OCI-LY3 (cell line): ENCODE measurements around the gene MUSK.

ENCODE experiments used
- H2AFZ ChIP-seq: fragments of 200-600, 300-600 bp; shearing (Covaris generic); 2 replicates; pipeline ENCODE4 v1.6.0; 2014; ENCODE audit warnings: antibody characterized with exemption, low read depth, low read length
- H3K27ac ChIP-seq: fragments of 200-600, 300-600 bp; sonication (generic); 2 replicates; pipeline ENCODE4 v1.5.1; 2014; ENCODE audit warnings: mild to moderate bottlenecking, low read length, moderate library complexity, mixed read lengths
- H3K27me3 ChIP-seq: fragments of 200-600, 300-600 bp; sonication (generic); 2 replicates; pipeline ENCODE4 v1.6.1; 2014; ENCODE audit warnings: low read depth, low read length, mixed read lengths
- H3K36me3 ChIP-seq: fragments of 200-600, 300-600 bp; sonication (generic); replicated peaks from 2 replicates; pipeline ENCODE3; 2014; ENCODE audit warnings: low read depth, low read length, mixed read lengths
- H3K4me1 ChIP-seq: fragments of 300-600, 200-600 bp; sonication (generic); 2 replicates; pipeline ENCODE4 v1.6.1; 2014; ENCODE audit warnings: low read length, mixed read lengths
- H3K4me2 ChIP-seq: fragments of 200-600, 300-600 bp; sonication (generic); 2 replicates; pipeline ENCODE4 v1.6.1; 2014; ENCODE audit warnings: low read length, mixed read lengths
- H3K4me3 ChIP-seq: fragments of 300-600, 200-600 bp; sonication (generic); 2 replicates; pipeline ENCODE4 v1.5.1; 2014; ENCODE audit warnings: antibody characterized with exemption, mild to moderate bottlenecking, low read length, moderate library complexity
- H3K79me2 ChIP-seq: fragments of 300-600, 200-600 bp; shearing (Covaris generic); 2 replicates; pipeline ENCODE4 v1.6.1; 2014; ENCODE audit warnings: mild to moderate bottlenecking, low read length, mixed read lengths
- H3K9ac ChIP-seq: fragments of 300-600, 200-600 bp; shearing (Covaris generic); 2 replicates; pipeline ENCODE4 v1.6.0; 2014; ENCODE audit warnings: mild to moderate bottlenecking, low read length, moderate library complexity
- H3K9me3 ChIP-seq: fragments of 200-600, 300-600 bp; shearing (Covaris generic); 2 replicates; pipeline ENCODE4 v1.6.1; 2014; ENCODE audit warnings: low read length, mixed read lengths; ENCODE audit not compliant: insufficient read depth
- H4K20me1 ChIP-seq: fragments of 200-600, 300-600 bp; sonication (generic); 2 replicates; pipeline ENCODE4 v1.6.1; 2016; ENCODE audit warnings: low read length, mixed read lengths; ENCODE audit not compliant: insufficient read depth
- CTCF ChIP-seq: fragments of 200-600, 300-600 bp; sonication (generic); IDR thresholded peaks from 2 replicates; pipeline ENCODE4 v1.5.1; 2014; ENCODE audit warnings: antibody characterized with exemption, low read length, low read depth
- EZH2phosphoT487 ChIP-seq: fragments of 200-600 bp; shearing (Covaris generic); IDR thresholded peaks from 2 replicates; pipeline ENCODE4 v1.6.1; 2018; ENCODE audit warnings: antibody characterized with exemption, mixed run types, low read depth

The MUSK gene

GRCh38 chr9:110828264-110828663 lies 159.7 kb downstream of the MUSK start:
- no peak overlapping the region for H2AFZ ChIP-seq
- H3K9ac ChIP-seq = no peak overlapping the region
- H3K9me3 ChIP-seq = no peaks in the 10 kb centered on the region

GRCh38 chr9:110830495-110830894 lies 161.9 kb downstream of the MUSK start:
- Histone ChIP-seq H3K36me3 (no peaks in the 10 kb centered on the region), H3K27me3 (no peaks in the 10 kb centered on the region), H2AFZ (no peak overlapping the region), H3K27ac (no peak overlapping the region), H3K4me1 (no peaks in the 10 kb centered on the region), H3K9me3 (no peaks in the 10 kb centered on the region), H4K20me1 (no peaks in the 10 kb centered on the region), H3K4me2 (no peak overlapping the region), H3K79me2 (no peaks in the 10 kb centered on the region), H3K4me3 (no peak overlapping the region), H3K9ac (no peak overlapping the region)
- no peak for TF ChIP-seq EZH2phosphoT487
- no peak for TF ChIP-seq CTCF

More at GRCh38 chr9:110828264-110828663, 159.7 kb downstream of the MUSK start:
- no peak overlapping the region for H3K4me3 ChIP-seq
- TF ChIP-seq EZH2phosphoT487 (no peak), CTCF (no peak)
- H3K27ac ChIP-seq = no peak overlapping the region
- H3K4me1 ChIP-seq = no peaks in the 10 kb centered on the region
- no peaks in the 10 kb centered on the region for H3K36me3 ChIP-seq
- H3K4me2 ChIP-seq = no peak overlapping the region
- no peaks in the 10 kb centered on the region for H4K20me1 ChIP-seq
- H3K79me2 ChIP-seq = no peaks in the 10 kb centered on the region
- H3K27me3 ChIP-seq = no peaks in the 10 kb centered on the region

- no peaks in the 10 kb centered on the region for H3K27me3 ChIP-seq
- no peak overlapping the region for H3K4me2 ChIP-seq
- H4K20me1 ChIP-seq = no peaks in the 10 kb centered on the region
- H3K9me3 ChIP-seq = no peaks in the 10 kb centered on the region
- H3K4me1 ChIP-seq = peaks cover 7% of the 10 kb centered on the region
- no peaks in the 10 kb centered on the region for H3K79me2 ChIP-seq
- no peak overlapping the region for H2AFZ ChIP-seq
- H3K27ac ChIP-seq = no peak overlapping the region
- no peak overlapping the region for H3K9ac ChIP-seq
- H3K36me3 ChIP-seq = no peaks in the 10 kb centered on the region
- TF ChIP-seq CTCF = no peak
- TF ChIP-seq EZH2phosphoT487 = no peak
- H3K4me3 ChIP-seq = no peak overlapping the region
Measured at GRCh38 chr9:110832926-110833325, 164.3 kb downstream of the MUSK start.

- H3K9me3 ChIP-seq = no peaks in the 10 kb centered on the region
- H3K4me3 ChIP-seq = no peak overlapping the region
- no peak overlapping the region for H3K4me2 ChIP-seq
- H2AFZ ChIP-seq = no peak overlapping the region
- no peak overlapping the region for H3K27ac ChIP-seq
- no peaks in the 10 kb centered on the region for H3K36me3 ChIP-seq
- no peak overlapping the region for H3K9ac ChIP-seq
- no peaks in the 10 kb centered on the region for H4K20me1 ChIP-seq
- H3K4me1 ChIP-seq = peaks cover 10% of the 10 kb centered on the region
- no peak for TF ChIP-seq CTCF
- TF ChIP-seq EZH2phosphoT487 = no peak
- H3K79me2 ChIP-seq = no peaks in the 10 kb centered on the region
- no peaks in the 10 kb centered on the region for H3K27me3 ChIP-seq
Measured at GRCh38 chr9:110835404-110835803, 166.8 kb downstream of the MUSK start.
